SK-N-SH (cell line): Measurements from ENCODE around the gene NRG4. TPM values are rescaled to one million over a fixed set of nuclear protein-coding genes. Genes with fewer than 3 reads are reported as not detected.

ENCODE experiments used
- CTCF ChIA-PET: fragments of 300-600, 350-600 bp; formaldehyde crosslinking; extraction: SDS; loops from one replicate; lab custom pipeline; 2021; lab: Yijun Ruan, JAX
- POLR2A ChIA-PET: fragments of 350-600 bp; sonication (Branson Sonifier 250); formaldehyde crosslinking; extraction: SDS; loops from one replicate; lab custom pipeline; 2020; ENCODE audit warnings: antibody characterized with exemption, inconsistent platforms; lab: Yijun Ruan, JAX
- DNase-seq: peaks from one replicate; pipeline ENCODE4 v3.0.0; 2012
- H2AFZ ChIP-seq: fragments of 200-600 bp; sonication (generic); 2 replicates; pipeline ENCODE4 v1.8.1; 2016; ENCODE audit warnings: antibody characterized with exemption, mild to moderate bottlenecking, low read depth
- H3F3A ChIP-seq: fragments of 200-600 bp; sonication (generic); replicated peaks from 2 replicates; pipeline ENCODE3; 2016; ENCODE audit warnings: antibody characterized with exemption, mild to moderate bottlenecking; ENCODE audit not compliant: insufficient read depth
- H3K27ac ChIP-seq, 2 experiments: fragments of 200-500 bp in 1 of 2; fragments of 200-600 bp in 1 of 2; sonication (Bioruptor generic) in 1 of 2; sonication (generic), shearing (Covaris generic) in 1 of 2; 2 replicates each; pipeline versions ENCODE4 v1.5.1 to v1.6.1; 2014 to 2016; ENCODE audit warnings: low read depth in 2 of 2, inconsistent platforms in 1 of 2, low read length in 1 of 2, mild to moderate bottlenecking in 1 of 2, mixed read lengths in 1 of 2
- H3K27me3 ChIP-seq: fragments of 200-600 bp; sonication (generic), shearing (Covaris generic); 2 replicates; pipeline ENCODE4 v1.6.1; 2016; ENCODE audit warnings: mixed run types; ENCODE audit not compliant: insufficient read depth
- H3K36me3 ChIP-seq, 2 experiments: fragments of 200-500 bp in 1 of 2; fragments of 200-600 bp in 1 of 2; sonication (Bioruptor generic) in 1 of 2; sonication (generic) in 1 of 2; replicated peaks in 1 of 2; 2 replicates each; pipeline versions ENCODE3 to v1.5.1; 2014 to 2016; ENCODE audit warnings: low read length in 1 of 2, mild to moderate bottlenecking in 1 of 2; ENCODE audit not compliant: insufficient read depth in 2 of 2, control insufficient read depth in 1 of 2
- H3K4me1 ChIP-seq, 2 experiments: fragments of 200-500 bp in 1 of 2; fragments of 200-600 bp in 1 of 2; sonication (Bioruptor generic) in 1 of 2; sonication (generic), shearing (Covaris generic) in 1 of 2; 2 replicates each; pipeline versions ENCODE4 v1.5.1 to v1.6.1; 2014 to 2016; ENCODE audit warnings: low read depth in 1 of 2, low read length in 1 of 2, mixed run types in 1 of 2; ENCODE audit not compliant: insufficient read depth in 2 of 2, control insufficient read depth in 1 of 2
- H3K4me2 ChIP-seq: fragments of 200-600 bp; sonication (generic), shearing (Covaris generic); 2 replicates; pipeline ENCODE4 v1.6.1; 2017; ENCODE audit warnings: mixed run types
- H3K4me3 ChIP-seq, 2 experiments: fragments of 200-500 bp in 1 of 2; fragments of 200-600 bp in 1 of 2; sonication (Bioruptor generic) in 1 of 2; sonication (generic), shearing (Covaris generic) in 1 of 2; 2 replicates each; pipeline versions ENCODE4 v1.5.1 to v1.8.1; 2014 to 2016; ENCODE audit warnings: low read depth in 2 of 2, inconsistent platforms in 1 of 2, low read length in 1 of 2, mild to moderate bottlenecking in 1 of 2, mixed read lengths in 1 of 2, moderate library complexity in 1 of 2
- H3K79me2 ChIP-seq: fragments of 200-600 bp; sonication (generic); 2 replicates; pipeline ENCODE4 v1.8.1; 2017; ENCODE audit warnings: mild to moderate bottlenecking; ENCODE audit not compliant: insufficient read depth
- H3K9ac ChIP-seq: fragments of 200-600 bp; sonication (generic); 2 replicates; pipeline ENCODE4 v1.6.1; 2017; ENCODE audit warnings: mixed run types
- H3K9me2 ChIP-seq: fragments of 200-600 bp; sonication (generic); 2 replicates; pipeline ENCODE4 v1.6.1; 2017; ENCODE audit warnings: mixed run types
- H3K9me3 ChIP-seq: fragments of 200-600 bp; sonication (generic); 2 replicates; pipeline ENCODE4 v1.6.1; 2017; ENCODE audit warnings: mixed run types, mild to moderate bottlenecking, moderate library complexity
- H4K20me1 ChIP-seq: fragments of 200-600 bp; sonication (generic); 2 replicates; pipeline ENCODE4 v1.6.1; 2017; ENCODE audit warnings: mild to moderate bottlenecking, mixed run types; ENCODE audit not compliant: insufficient read depth
- CTCF ChIP-seq: fragments of 200-600 bp; sonication (generic); IDR thresholded peaks from 2 replicates; pipeline ENCODE4 v1.6.1; 2017; ENCODE audit warnings: antibody characterized with exemption, mild to moderate bottlenecking, moderate library complexity
- ELF1 ChIP-seq: IDR thresholded peaks from 2 replicates; pipeline ENCODE4 v1.4.0; 2012
- EP300 ChIP-seq, 2 experiments: IDR thresholded peaks; 2 replicates each; pipeline versions ENCODE4 v1.4.0 to v1.6.1; 2012; ENCODE audit warnings: borderline replicate concordance in 1 of 2, low read depth in 1 of 2, low read length in 1 of 2
- EZH2phosphoT487 ChIP-seq: fragments of 200-600 bp; sonication (generic); IDR thresholded peaks from 2 replicates; pipeline ENCODE4 v1.6.1; 2017; ENCODE audit warnings: low read depth, mixed run types, mild to moderate bottlenecking, antibody characterized with exemption, moderate library complexity, borderline replicate concordance
- FOSL2 ChIP-seq: IDR thresholded peaks from 2 replicates; pipeline ENCODE4 v1.4.0; 2012; ENCODE audit warnings: low read depth, mild to moderate bottlenecking, moderate library complexity, borderline replicate concordance
- FOXJ3 ChIP-seq: sonication (generic); formaldehyde crosslinking; IDR thresholded peaks from 2 replicates; pipeline ENCODE4 v1.5.1; 2020; ENCODE audit warnings: mild to moderate bottlenecking, missing genetic modification reagents
- FOXM1 ChIP-seq: IDR thresholded peaks from 2 replicates; pipeline ENCODE4 v1.4.0; 2012; ENCODE audit warnings: low read depth, mild to moderate bottlenecking
- MEF2A ChIP-seq: IDR thresholded peaks from 2 replicates; pipeline ENCODE4 v1.4.0; 2012; ENCODE audit warnings: low read depth, borderline replicate concordance
- MXI1 ChIP-seq: IDR thresholded peaks from 2 replicates; pipeline ENCODE4 v1.6.1; 2012; ENCODE audit warnings: mild to moderate bottlenecking, low read depth, low read length, improper control_type of control experiment
- NFIC ChIP-seq: IDR thresholded peaks from 2 replicates; pipeline ENCODE4 v1.4.0; 2012; ENCODE audit warnings: borderline replicate concordance
- POLR2AphosphoS5 ChIP-seq: IDR thresholded peaks from 2 replicates; pipeline ENCODE4 v1.6.1; 2012; ENCODE audit warnings: low read depth, low read length
- RAD21 ChIP-seq: IDR thresholded peaks from 2 replicates; pipeline ENCODE4 v1.6.1; 2012; ENCODE audit warnings: mild to moderate bottlenecking, low read length
- RCOR1 ChIP-seq: fragments of 150-350 bp; IDR thresholded peaks from 2 replicates; pipeline ENCODE4 v1.6.1; 2017; ENCODE audit warnings: antibody characterized with exemption, low read length
- RFX5 ChIP-seq: IDR thresholded peaks from 2 replicates; pipeline ENCODE4 v1.6.1; 2012; ENCODE audit warnings: mild to moderate bottlenecking, improper control_type of control experiment, low read length
- RXRA ChIP-seq: IDR thresholded peaks from 2 replicates; pipeline ENCODE4 v1.4.0; 2012; ENCODE audit warnings: low read depth, mild to moderate bottlenecking, borderline replicate concordance
- TAF1 ChIP-seq: IDR thresholded peaks from 2 replicates; pipeline ENCODE4 v1.6.1; 2012; ENCODE audit warnings: low read depth, mild to moderate bottlenecking, low read length, moderate library complexity, borderline replicate concordance
- TCF12 ChIP-seq: IDR thresholded peaks from 2 replicates; pipeline ENCODE4 v1.4.0; 2012
- TEAD4 ChIP-seq: IDR thresholded peaks from 2 replicates; pipeline ENCODE4 v1.4.0; 2012; ENCODE audit warnings: mild to moderate bottlenecking, borderline replicate concordance; ENCODE audit not compliant: insufficient read depth
- YY1 ChIP-seq: IDR thresholded peaks from 2 replicates; pipeline ENCODE4 v1.4.0; 2012; ENCODE audit warnings: low read depth, mild to moderate bottlenecking
- WGBS: methylation state at CpG from one replicate; pipeline ENCODE4 v1.1.6; 2017; ENCODE audit warnings: low lambda C conversion rate; 5-methylcytosine and 5-hydroxymethylcytosine counted together
- polyA plus RNA-seq, 3 experiments: library from polyadenylated mRNA; depleted of rRNA; stranded (reverse); fragments of >200 nt; gene quantifications; 2 replicates each; pipeline ENCODE4 v1.2.3, GENCODE V29; 2012
- TF ChIP-seq, protein P1 (sequence below): fragments of 150-350 bp; IDR thresholded peaks from 2 replicates; pipeline ENCODE4 v1.6.1; 2017; ENCODE audit warnings: antibody characterized with exemption, low read length, low read depth, borderline replicate concordance

NRG4 gene
- polyA plus RNA-seq, 1 of the 3 experiments (the other 2 are of a cell fraction) = not detected

GRCh38 chr15:75994220-75994619, 18.0 kb downstream of the NRG4 start:
- Histone ChIP-seq H3K9me3 (peaks cover 3% of the 10 kb centered on the region; the same call in 1 of the 2 replicates), H3K4me1 (no peaks in the 10 kb centered on the region), H3K4me2 (no peak overlapping the region), H4K20me1 (no peaks in the 10 kb centered on the region), H3K27ac (no peak overlapping the region), H3K9ac (no peak overlapping the region), H2AFZ (no peak overlapping the region), H3K4me3 (no peak overlapping the region), H3K79me2 (no peaks in the 10 kb centered on the region), H3K9me2 (no peaks in the 10 kb centered on the region), H3K27me3 (no peaks in the 10 kb centered on the region), H3K36me3 (no peaks in the 10 kb centered on the region), H3F3A (no peaks in the 10 kb centered on the region)
- ChIA-PET CTCF (interaction anchor here (0.8 kb wide), 1 partner anchor 18 kb away, joined by 3 read pairs; the partner anchor contains the start of gene NRG4), POLR2A (no interaction called here)
- TF ChIP-seq NFIC = no peak
- TF ChIP-seq POLR2AphosphoS5 = no peak
- no peak for TF ChIP-seq FOSL2
- no peak for TF ChIP-seq RFX5
- TF ChIP-seq EZH2phosphoT487 = no peak
- TF ChIP-seq EP300 (IDR thresholded peaks at IDR 0.05; ENCODE audit: borderline replicate concordance in 1 of 2, low read depth in 1 of 2, low read length in 1 of 2) = no peak
- TF ChIP-seq, protein P1, sequence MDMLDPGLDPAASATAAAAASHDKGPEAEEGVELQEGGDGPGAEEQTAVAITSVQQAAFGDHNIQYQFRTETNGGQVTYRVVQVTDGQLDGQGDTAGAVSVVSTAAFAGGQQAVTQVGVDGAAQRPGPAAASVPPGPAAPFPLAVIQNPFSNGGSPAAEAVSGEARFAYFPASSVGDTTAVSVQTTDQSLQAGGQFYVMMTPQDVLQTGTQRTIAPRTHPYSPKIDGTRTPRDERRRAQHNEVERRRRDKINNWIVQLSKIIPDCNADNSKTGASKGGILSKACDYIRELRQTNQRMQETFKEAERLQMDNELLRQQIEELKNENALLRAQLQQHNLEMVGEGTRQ = no peak
- TF ChIP-seq TCF12 = no peak
- no peak for TF ChIP-seq FOXM1
- TF ChIP-seq ELF1 = no peak
- TF ChIP-seq MXI1 = no peak
- TF ChIP-seq TEAD4 = no peak
- no peak for TF ChIP-seq RXRA
- DNase-seq = no peak
- WGBS = 83% methylated on average over 1 of the region's 1 CpG

DNA sequence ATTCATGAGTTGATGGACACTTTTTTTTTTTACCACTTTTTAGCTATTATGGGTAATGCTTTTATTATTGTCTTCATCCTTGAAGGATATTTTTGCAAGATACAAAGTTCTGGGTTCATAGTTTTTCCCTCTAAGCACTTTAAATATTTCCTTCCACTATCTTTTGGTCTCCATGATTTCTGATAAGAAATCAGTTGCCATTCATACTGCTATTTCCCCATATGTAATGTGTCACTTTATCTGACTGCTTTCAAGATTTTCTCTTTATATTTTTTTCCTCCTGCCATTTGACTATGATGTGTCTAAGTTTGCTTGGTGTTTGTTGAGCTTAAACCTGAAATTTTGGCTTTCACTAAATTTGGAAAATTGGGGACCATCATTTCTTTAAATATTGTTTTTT, 19.3 kb downstream of the NRG4 start:
- Histone ChIP-seq H3K27me3 (no peaks in the 10 kb centered on the region), H3K9ac (no peak overlapping the region), H3K36me3 (no peaks in the 10 kb centered on the region), H3K4me1 (no peaks in the 10 kb centered on the region), H3K79me2 (no peaks in the 10 kb centered on the region), H3K9me2 (no peaks in the 10 kb centered on the region), H3F3A (no peaks in the 10 kb centered on the region), H2AFZ (no peak overlapping the region)
- CTCF ChIA-PET = interaction anchor here (0.7 kb wide), 1 partner anchor 1066 kb away, joined by 3 read pairs; no protein-coding TSS in a partner anchor
- POLR2A ChIA-PET = no interaction called here
- TF ChIP-seq ELF1 = no peak
- no peak for TF ChIP-seq YY1
- TF ChIP-seq CTCF = no peak
- no peak for TF ChIP-seq MEF2A
- no peak for TF ChIP-seq RAD21
- no peak for TF ChIP-seq RCOR1
- no peak for TF ChIP-seq EZH2phosphoT487
- no peak for TF ChIP-seq POLR2AphosphoS5
- no peak for TF ChIP-seq FOXJ3 (CRISPR knock-in tag)
- TF ChIP-seq TAF1 = no peak
- no peak for TF ChIP-seq TEAD4
- TF ChIP-seq, all 33 proteins: peak for 0
- Histone ChIP-seq H3K9me3 (peaks cover 3% of the 10 kb centered on the region; the same call in 1 of the 2 replicates), H3K4me3 (no peak overlapping the region), H3K27ac (no peak overlapping the region), H4K20me1 (no peaks in the 10 kb centered on the region), H3K4me2 (no peak overlapping the region)
- DNase-seq = no peak
